ENCODE data around the gene ATXN10. TPM values are rescaled to one million over a fixed set of nuclear protein-coding genes. Genes with fewer than 3 reads are reported as not detected.

Gene ATXN10
- total RNA-seq, 1 experiment from 2014 or later: 176 TPM

Other genes starting within 250 kb of the ATXN10 start
- 42.9 and 91.9 TPM in 2 replicates for gene FBLN1, start 169.0 kb upstream of the ATXN10 start, total RNA-seq (2014; rRNA removed; shearing (Covaris generic); ENCODE audit: low replicate concordance)

Data from MG63 (cell line).